Measurements from ENCODE around the gene EXT2. TPM values are rescaled to one million over a fixed set of nuclear protein-coding genes. Genes with fewer than 3 reads are reported as not detected.

The EXT2 gene
- total and polyA plus RNA-seq, 10 of the 15 experiments (the other 5 are each of a cell fraction or from before 2014, with no cell fraction given), result 3.8 to 31.4 (median 17.9) TPM

- 94% methylated on average over 8 of the region's 8 CpGs for WGBS (ENCODE audit: insufficient coverage, insufficient replicate concordance, low lambda C conversion rate, missing lambda C conversion rate)
- CTCF ChIA-PET, result interaction anchor here (1.1 to 1.8 kb wide), 2 partner anchors 28 to 675 kb away, joined by 3 read pairs; no protein-coding TSS in a partner anchor
- SMC1A ChIA-PET (ENCODE audit: uncharacterized antibody, unreplicated experiment), result no interaction called here
- no peak overlapping the region for H3K4me3 ChIP-seq
- no peaks in the 10 kb centered on the region for H3K9me3 ChIP-seq (replicated peaks; ENCODE audit: control insufficient read depth, insufficient read depth, low read length)
- no peak for FAIRE-seq
- intact Hi-C loops (cut with micrococcal nuclease; ENCODE audit: unreplicated experiment) (no loop called here), in situ Hi-C loops (cut with MboI) (no loop called here)
- no TSS peak for BruUV-seq (replicated peaks)
- no peak for ATAC-seq
- H4K20me1 ChIP-seq (ENCODE audit: control insufficient read depth, insufficient read depth), result no peaks in the 10 kb centered on the region
- no peak for DNase-seq (ENCODE audit: low read depth, low spot score)
- H3K79me2 ChIP-seq (ENCODE audit: control insufficient read depth, insufficient read depth, low read length), result no peaks in the 10 kb centered on the region
- no peak overlapping the region for H3K4me2 ChIP-seq (ENCODE audit: control insufficient read depth, insufficient read depth)
- H3K27ac ChIP-seq (ENCODE audit: control insufficient read depth, insufficient read depth), result no peak overlapping the region
- TF ChIP-seq POLR2A (IDR thresholded peaks at IDR 0.05; ENCODE audit: low read depth, low read length), result no peak
- RAD21 ChIA-PET (ENCODE audit: unreplicated experiment), result no interaction called here
- POLR2A ChIA-PET, result no interaction called here
- H2AFZ ChIP-seq (ENCODE audit: control insufficient read depth, low read depth, low read length), result no peak overlapping the region
- H3K9ac ChIP-seq (ENCODE audit: control insufficient read depth, insufficient read depth, low read length), result no peak overlapping the region
- H3K27me3 ChIP-seq (replicated peaks in 1 of 2; ENCODE audit: control insufficient read depth in 2 of 2, insufficient read depth in 2 of 2, low read length in 1 of 2), result no peaks in the 10 kb centered on the region
- peaks cover 0 to 2% of the 10 kb centered on the region in 2 experiments; a peak in 1 of 4 replicates for H3K36me3 ChIP-seq (ENCODE audit: control insufficient read depth in 2 of 2, insufficient read depth in 2 of 2, low read length in 1 of 2)
- no peaks in the 10 kb centered on the region for H3K4me1 ChIP-seq (ENCODE audit: control insufficient read depth, insufficient read depth, low read length)
These were observed 140.3 kb downstream of the EXT2 start for GRCh38 chr11:44235765-44236201.

GRCh38 chr11:44236296-44236695 is 140.8 kb downstream of the EXT2 start:
- H3K4me2 ChIP-seq (ENCODE audit: control insufficient read depth, insufficient read depth), result no peak overlapping the region
- H3K4me1 ChIP-seq (ENCODE audit: control insufficient read depth, insufficient read depth, low read length), result no peaks in the 10 kb centered on the region
- no peaks in the 10 kb centered on the region for H3K27me3 ChIP-seq (replicated peaks in 1 of 2; ENCODE audit: control insufficient read depth in 2 of 2, insufficient read depth in 2 of 2, low read length in 1 of 2)
- ChIA-PET RAD21 (ENCODE audit: unreplicated experiment) (no interaction called here), CTCF (interaction anchor here (1.1 to 1.8 kb wide), 3 partner anchors 29 to 674 kb away, joined by 3 to 5 read pairs (median 3); no protein-coding TSS in a partner anchor), POLR2A (no interaction called here), SMC1A (ENCODE audit: uncharacterized antibody, unreplicated experiment) (interaction anchor here (1.2 kb wide), 1 partner anchor 59 kb away, joined by 3 read pairs; no protein-coding TSS in a partner anchor)
- H3K9ac ChIP-seq (ENCODE audit: control insufficient read depth, insufficient read depth, low read length), result no peak overlapping the region
- no peak overlapping the region for H2AFZ ChIP-seq (ENCODE audit: control insufficient read depth, low read depth, low read length)
- TF ChIP-seq TCF12 (IDR thresholded peaks at IDR 0.05; ENCODE audit: low read depth, low read length) (no peak), PRDM15 (CRISPR knock-in tag; IDR thresholded peaks at IDR 0.05) (no peak), ZNF687 (IDR thresholded peaks at IDR 0.05) (no peak), IKZF2 (IDR thresholded peaks at IDR 0.05) (no peak), YY1 (IDR thresholded peaks at IDR 0.05; ENCODE audit: low read depth, low read length) (no peak), MYB (IDR thresholded peaks at IDR 0.05; ENCODE audit: borderline replicate concordance, low read depth, low read length) (no peak), ZZZ3 (IDR thresholded peaks at IDR 0.05; ENCODE audit: control insufficient read depth, insufficient read length, low read depth) (no peak)
- 94% methylated on average over 2 of the region's 2 CpGs for WGBS (ENCODE audit: insufficient coverage, insufficient replicate concordance, low lambda C conversion rate, missing lambda C conversion rate)
- BruUV-seq (replicated peaks), result no TSS peak
- H3K79me2 ChIP-seq (ENCODE audit: control insufficient read depth, insufficient read depth, low read length), result no peaks in the 10 kb centered on the region
- ATAC-seq (no peak), FAIRE-seq (no peak), DNase-seq (ENCODE audit: low read depth, low spot score) (no peak)
- in situ Hi-C loops (cut with MboI) (no loop called here), intact Hi-C loops (cut with micrococcal nuclease; ENCODE audit: unreplicated experiment) (no loop called here)
- H3K36me3 ChIP-seq (ENCODE audit: control insufficient read depth in 2 of 2, insufficient read depth in 2 of 2, low read length in 1 of 2), result peaks cover 0 to 2% of the 10 kb centered on the region in 2 experiments; a peak in 1 of 4 replicates
- no peak overlapping the region for H3K4me3 ChIP-seq
- H3K9me3 ChIP-seq (replicated peaks; ENCODE audit: control insufficient read depth, insufficient read depth, low read length), result no peaks in the 10 kb centered on the region
- no peak overlapping the region for H3K27ac ChIP-seq (ENCODE audit: control insufficient read depth, insufficient read depth)
- no peaks in the 10 kb centered on the region for H4K20me1 ChIP-seq (ENCODE audit: control insufficient read depth, insufficient read depth)

Measured in GM12878 (cell line).